ENCODE results near the gene WDR1. TPM values are rescaled to one million over a fixed set of nuclear protein-coding genes. Genes with fewer than 3 reads are reported as not detected.

The WDR1 gene
- total RNA-seq, 1 experiment from 2014 or later: 246 TPM

DNA sequence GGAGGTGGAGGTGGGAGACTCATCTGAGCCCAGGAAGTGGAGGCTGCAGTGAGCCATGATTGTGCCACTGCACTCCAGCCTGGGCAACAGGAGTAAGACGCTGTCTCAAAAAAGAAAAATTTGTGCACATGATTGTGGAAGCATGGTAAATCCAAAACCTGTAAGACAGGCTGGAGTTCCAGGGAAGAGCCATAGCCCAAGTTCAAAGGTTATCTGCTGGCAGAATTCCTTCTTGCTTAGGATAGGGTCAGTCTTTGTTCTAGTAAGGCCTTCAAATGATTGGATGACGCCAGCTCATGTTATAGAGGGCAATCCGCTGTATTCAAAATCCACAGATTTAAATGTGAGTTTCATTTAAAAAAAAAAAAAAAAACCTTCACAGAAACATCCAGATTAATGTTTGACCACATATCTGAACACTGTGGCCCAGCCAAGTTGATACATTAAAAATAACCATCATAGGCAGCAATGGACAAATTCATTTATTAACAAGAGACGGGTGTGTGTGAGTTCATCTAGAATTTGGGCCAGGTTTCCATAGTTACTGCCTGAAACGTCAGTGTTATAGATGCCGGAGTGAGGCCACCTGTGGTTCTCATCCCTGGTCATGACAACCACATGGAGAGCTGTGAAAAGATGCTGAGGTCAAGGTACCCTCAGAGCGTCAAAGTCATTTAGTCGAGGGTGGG is 60.1 kb downstream of the WDR1 start:
- DNase-seq (ENCODE audit: unreplicated experiment): no peak
- POLR2A ChIA-PET: interaction anchor here (0.6 kb wide), 1 partner anchor 35 kb away, joined by 4 read pairs; the partner anchor contains the start of gene SLC2A9
- H3K27me3 Mint-ChIP-seq (ENCODE audit: insufficient read depth, unreplicated experiment): peaks cover 15% of the 10 kb centered on the region
- no peaks in the 10 kb centered on the region for H3K36me3 Mint-ChIP-seq (ENCODE audit: insufficient read depth, unreplicated experiment)
- H3K9me3 Mint-ChIP-seq (ENCODE audit: unreplicated experiment): no peaks in the 10 kb centered on the region
- H3K4me1 Mint-ChIP-seq (ENCODE audit: insufficient read depth, unreplicated experiment): no peaks in the 10 kb centered on the region
- H3K4me3 Mint-ChIP-seq (ENCODE audit: unreplicated experiment): no peak overlapping the region
- CTCF ChIA-PET: interaction anchor here (0.6 to 1.0 kb wide), 2 partner anchors 42 to 211 kb away, joined by 3 read pairs; no protein-coding TSS in a partner anchor
- no TSS peak for BruUV-seq (replicated peaks)
- TF ChIP-seq, protein P1, sequence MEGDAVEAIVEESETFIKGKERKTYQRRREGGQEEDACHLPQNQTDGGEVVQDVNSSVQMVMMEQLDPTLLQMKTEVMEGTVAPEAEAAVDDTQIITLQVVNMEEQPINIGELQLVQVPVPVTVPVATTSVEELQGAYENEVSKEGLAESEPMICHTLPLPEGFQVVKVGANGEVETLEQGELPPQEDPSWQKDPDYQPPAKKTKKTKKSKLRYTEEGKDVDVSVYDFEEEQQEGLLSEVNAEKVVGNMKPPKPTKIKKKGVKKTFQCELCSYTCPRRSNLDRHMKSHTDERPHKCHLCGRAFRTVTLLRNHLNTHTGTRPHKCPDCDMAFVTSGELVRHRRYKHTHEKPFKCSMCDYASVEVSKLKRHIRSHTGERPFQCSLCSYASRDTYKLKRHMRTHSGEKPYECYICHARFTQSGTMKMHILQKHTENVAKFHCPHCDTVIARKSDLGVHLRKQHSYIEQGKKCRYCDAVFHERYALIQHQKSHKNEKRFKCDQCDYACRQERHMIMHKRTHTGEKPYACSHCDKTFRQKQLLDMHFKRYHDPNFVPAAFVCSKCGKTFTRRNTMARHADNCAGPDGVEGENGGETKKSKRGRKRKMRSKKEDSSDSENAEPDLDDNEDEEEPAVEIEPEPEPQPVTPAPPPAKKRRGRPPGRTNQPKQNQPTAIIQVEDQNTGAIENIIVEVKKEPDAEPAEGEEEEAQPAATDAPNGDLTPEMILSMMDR (IDR thresholded peaks at IDR 0.05; ENCODE audit: unreplicated experiment): no peak
- no peak overlapping the region for H3K27ac Mint-ChIP-seq (ENCODE audit: low read depth, unreplicated experiment)
- intact Hi-C loops (cut with micrococcal nuclease): no loop called here

DNA sequence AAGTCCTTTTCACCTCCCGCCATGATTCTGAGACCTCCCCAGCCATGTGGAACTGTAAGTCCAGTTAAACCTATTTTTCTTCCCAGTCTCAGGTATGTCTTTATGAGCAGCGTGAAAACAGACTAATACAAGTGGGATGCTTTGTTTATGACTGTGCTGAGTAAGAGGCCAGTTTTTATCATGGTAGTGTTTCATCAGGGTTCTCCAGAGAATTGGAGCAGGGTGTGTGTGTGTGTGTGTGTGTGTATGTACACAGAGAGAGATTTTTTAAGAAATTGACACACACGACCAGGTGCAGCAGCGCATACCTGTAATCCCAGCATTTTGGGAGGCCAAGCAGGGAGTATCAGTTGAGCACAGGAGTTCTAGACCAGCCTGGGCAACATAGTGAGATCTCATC is 60.7 kb downstream of the WDR1 start:
- no TSS peak for BruUV-seq (replicated peaks)
- Mint-ChIP-seq H3K4me1 (ENCODE audit: insufficient read depth, unreplicated experiment) (no peaks in the 10 kb centered on the region), H3K27ac (ENCODE audit: low read depth, unreplicated experiment) (no peak overlapping the region), H3K27me3 (ENCODE audit: insufficient read depth, unreplicated experiment) (peaks cover 21% of the 10 kb centered on the region), H3K9me3 (ENCODE audit: unreplicated experiment) (no peaks in the 10 kb centered on the region), H3K36me3 (ENCODE audit: insufficient read depth, unreplicated experiment) (no peaks in the 10 kb centered on the region), H3K4me3 (ENCODE audit: unreplicated experiment) (no peak overlapping the region)
- ChIA-PET POLR2A (no interaction called here), CTCF (interaction anchor here (0.6 kb wide), 1 partner anchor 211 kb away, joined by 3 read pairs; no protein-coding TSS in a partner anchor)
- intact Hi-C loops (cut with micrococcal nuclease): no loop called here
- TF ChIP-seq, protein P1 (IDR thresholded peaks at IDR 0.05; ENCODE audit: unreplicated experiment): no peak
- DNase-seq (ENCODE audit: unreplicated experiment): no peak

DNA sequence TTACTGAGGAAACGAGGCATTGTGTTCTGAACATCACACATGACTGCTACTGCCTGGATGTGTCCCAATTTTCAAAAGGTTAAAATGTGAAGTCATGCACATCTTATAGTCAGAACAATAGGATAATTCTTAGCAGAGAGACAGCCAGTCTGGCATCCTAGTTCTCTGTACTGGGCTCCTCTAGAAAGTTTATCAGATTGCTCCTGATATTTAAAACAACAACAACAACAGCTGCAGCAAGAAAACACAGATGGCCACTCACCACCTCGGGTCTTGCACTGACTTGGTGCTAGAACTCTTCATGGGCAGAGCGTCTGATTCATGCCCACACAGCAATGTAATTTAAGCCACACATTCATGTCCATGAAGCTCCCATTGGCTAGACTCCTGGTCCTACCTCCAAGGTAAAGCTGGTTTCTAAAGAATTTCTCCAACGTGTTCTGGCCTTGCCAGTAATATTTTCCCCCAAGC is 62.0 kb downstream of the WDR1 start:
- Mint-ChIP-seq H3K9me3 (ENCODE audit: unreplicated experiment) (no peaks in the 10 kb centered on the region), H3K4me1 (ENCODE audit: insufficient read depth, unreplicated experiment) (no peaks in the 10 kb centered on the region), H3K27me3 (ENCODE audit: insufficient read depth, unreplicated experiment) (peaks cover 34% of the 10 kb centered on the region), H3K36me3 (ENCODE audit: insufficient read depth, unreplicated experiment) (no peaks in the 10 kb centered on the region), H3K27ac (ENCODE audit: low read depth, unreplicated experiment) (no peak overlapping the region), H3K4me3 (ENCODE audit: unreplicated experiment) (no peak overlapping the region)
- intact Hi-C loops (cut with micrococcal nuclease): no loop called here
- ChIA-PET CTCF (interaction anchor here (1.6 to 2.7 kb wide), 2 partner anchors 9 to 40 kb away, joined by 6 to 12 read pairs; no protein-coding TSS in a partner anchor), POLR2A (no interaction called here)
- peak; percentile 38 for DNase-seq (ENCODE audit: unreplicated experiment)
- TF ChIP-seq, protein P1 (IDR thresholded peaks at IDR 0.05; ENCODE audit: unreplicated experiment): no peak
- BruUV-seq (replicated peaks): no TSS peak

DNA sequence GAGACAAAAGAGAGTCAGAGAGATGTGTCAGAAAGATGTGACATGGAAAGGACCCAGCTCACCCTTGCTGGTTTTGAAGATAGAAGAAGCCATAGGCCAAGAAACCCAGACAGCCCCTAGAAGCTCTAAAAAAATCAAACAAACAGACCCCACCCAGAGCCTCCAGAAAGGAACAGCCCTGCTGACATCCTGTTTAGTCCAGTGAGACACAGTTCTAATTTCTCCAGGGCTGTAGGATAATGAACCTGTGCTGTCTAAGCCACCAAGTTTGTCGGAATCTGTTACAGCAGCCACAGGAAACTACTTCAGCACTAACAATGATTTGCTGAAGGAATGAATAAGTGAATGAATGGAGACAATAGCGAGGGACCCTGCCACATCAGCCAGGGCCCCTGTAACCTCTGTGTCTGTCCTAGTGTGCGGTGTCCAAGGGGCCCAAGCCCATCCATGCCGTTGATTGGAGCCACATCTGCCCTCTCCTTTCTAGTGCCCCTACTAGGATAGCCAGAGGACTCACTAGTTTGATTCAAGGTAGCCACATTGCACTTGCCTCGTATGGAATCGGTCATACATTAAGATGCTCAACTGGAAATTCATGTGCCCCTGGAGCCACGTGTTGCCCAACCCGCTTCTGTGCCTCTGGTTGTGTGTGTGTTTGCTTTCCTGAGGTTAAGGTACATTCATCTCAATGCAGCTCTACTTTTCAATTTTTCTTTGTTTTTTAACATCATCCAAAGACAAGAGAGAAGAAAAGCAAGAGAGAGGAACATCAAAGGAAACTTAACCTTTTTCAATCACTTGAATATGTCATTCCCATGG is 62.8 kb downstream of the WDR1 start:
- Mint-ChIP-seq H3K4me3 (ENCODE audit: unreplicated experiment) (no peak overlapping the region), H3K27ac (ENCODE audit: low read depth, unreplicated experiment) (no peak overlapping the region), H3K4me1 (ENCODE audit: insufficient read depth, unreplicated experiment) (peaks cover 6% of the 10 kb centered on the region), H3K36me3 (ENCODE audit: insufficient read depth, unreplicated experiment) (no peaks in the 10 kb centered on the region), H3K9me3 (ENCODE audit: unreplicated experiment) (no peaks in the 10 kb centered on the region), H3K27me3 (ENCODE audit: insufficient read depth, unreplicated experiment) (peaks cover 36% of the 10 kb centered on the region)
- ChIA-PET CTCF (interaction anchor here (0.6 to 2.7 kb wide), 4 partner anchors 9 to 1586 kb away, joined by 3 to 12 read pairs (median 4); no protein-coding TSS in a partner anchor), POLR2A (no interaction called here)
- intact Hi-C loops (cut with micrococcal nuclease): no loop called here
- TF ChIP-seq, protein P1 (IDR thresholded peaks at IDR 0.05; ENCODE audit: unreplicated experiment): no peak
- no TSS peak for BruUV-seq (replicated peaks)
- no peak for DNase-seq (ENCODE audit: unreplicated experiment)
